HepG2 (cell line): ENCODE measurements around the gene MRPL9. TPM values are rescaled to one million over a fixed set of nuclear protein-coding genes. Genes with fewer than 3 reads are reported as not detected.

Experiments used
- ATF7 ChIP-seq, 2 experiments: fragments of 450-650 bp in 1 of 2; sonication (generic) in 1 of 2; formaldehyde crosslinking in 1 of 2; IDR thresholded peaks; 2 replicates each; pipeline versions ENCODE4 v1.4.0 to v1.6.1; 2016 to 2020; ENCODE audit warnings: antibody characterized with exemption in 1 of 2, mild to moderate bottlenecking in 1 of 2, missing genetic modification reagents in 1 of 2
- BCL6 ChIP-seq: IDR thresholded peaks from 2 replicates; pipeline ENCODE4 v1.6.1; 2016; ENCODE audit warnings: missing genetic modification reagents, missing compliant biosample characterization
- CBX5 ChIP-seq: sonication (generic); formaldehyde crosslinking; IDR thresholded peaks from 2 replicates; pipeline ENCODE4 v1.4.0; 2020; ENCODE audit warnings: missing genetic modification reagents, borderline replicate concordance
- ETV5 ChIP-seq: IDR thresholded peaks from 2 replicates; pipeline ENCODE4 v1.6.1; 2018; ENCODE audit warnings: missing biosample characterization, missing genetic modification reagents, inconsistent platforms, borderline replicate concordance
- FOSL1 ChIP-seq: sonication (generic); formaldehyde crosslinking; IDR thresholded peaks from 2 replicates; pipeline ENCODE4 v1.9.0; 2021; ENCODE audit warnings: missing genetic modification reagents, borderline replicate concordance
- HNRNPK ChIP-seq: fragments of 200-400 bp; formaldehyde crosslinking; IDR thresholded peaks from 2 replicates; pipeline ENCODE4 v1.6.1; 2018; ENCODE audit warnings: low read length, low read depth, moderate library complexity, mild to moderate bottlenecking; ENCODE audit not compliant: poor library complexity, severe bottlenecking
- MZF1 ChIP-seq: sonication (generic); formaldehyde crosslinking; IDR thresholded peaks from 2 replicates; pipeline ENCODE4 v1.8.1; 2023; ENCODE audit warnings: mild to moderate bottlenecking, missing genetic modification reagents, borderline replicate concordance
- TAF15 ChIP-seq: fragments of 200-400 bp; formaldehyde crosslinking; IDR thresholded peaks from one replicate; pipeline ENCODE4 v1.6.1; 2018; ENCODE audit warnings: mild to moderate bottlenecking, low read depth, low read length; ENCODE audit not compliant: poor library complexity, severe bottlenecking
- ZFX ChIP-seq: sonication (generic); formaldehyde crosslinking; IDR thresholded peaks from 2 replicates; pipeline ENCODE4 v1.4.0; 2020; ENCODE audit warnings: mild to moderate bottlenecking, low read depth, missing genetic modification reagents, moderate library complexity
- ZKSCAN8 ChIP-seq: IDR thresholded peaks from 2 replicates; pipeline ENCODE4 v1.6.1; 2016; ENCODE audit warnings: borderline replicate concordance, missing genetic modification reagents, missing compliant biosample characterization
- ZNF253 ChIP-seq: sonication (generic); formaldehyde crosslinking; IDR thresholded peaks from 2 replicates; pipeline ENCODE4 v1.8.0; 2022; ENCODE audit warnings: mild to moderate bottlenecking, missing genetic modification reagents, borderline replicate concordance
- ZNF607 ChIP-seq: sonication (generic); formaldehyde crosslinking; IDR thresholded peaks from 2 replicates; pipeline ENCODE4 v1.5.1; 2020; ENCODE audit warnings: missing genetic modification reagents, mild to moderate bottlenecking, borderline replicate concordance
- polyA plus RNA-seq, 8 experiments: library from polyadenylated mRNA; depleted of rRNA in 3 of 8; stranded (reverse) in 7 of 8; unstranded in 1 of 8; fragments of >200 nt; fragmentation: Illumina TruSeq in 4 of 8; extraction: Trizol in 4 of 8; gene quantifications; 2 replicates each; pipeline versions ENCODE4 v1.2.1 to v1.2.3, GENCODE V29; 2011 to 2016; ENCODE audit warnings: low read depth in 4 of 8, missing spikeins in 1 of 8, mixed read lengths in 1 of 8; ENCODE audit not compliant: insufficient read depth in 1 of 8
- total RNA-seq, 5 experiments: library from RNA; depleted of rRNA; stranded (reverse); fragments of >200 nt; fragmentation: Illumina TruSeq; extraction: Trizol; gene quantifications; 2 replicates each; pipeline ENCODE4 v1.2.3, GENCODE V29; 2016; ENCODE audit warnings: low read depth in 1 of 5
- TF ChIP-seq, protein P1 (sequence below): sonication (generic); formaldehyde crosslinking; IDR thresholded peaks from 2 replicates; pipeline ENCODE4 v1.8.0; 2022; ENCODE audit warnings: mild to moderate bottlenecking, missing genetic modification reagents
- TF ChIP-seq, protein P2 (sequence below): sonication (generic); formaldehyde crosslinking; IDR thresholded peaks from 2 replicates; pipeline ENCODE4 v1.5.0; 2020; ENCODE audit warnings: mild to moderate bottlenecking, missing genetic modification reagents
- TF ChIP-seq, protein P3 (sequence below), 2 experiments: sonication (generic) in 1 of 2; formaldehyde crosslinking in 1 of 2; IDR thresholded peaks; 2 replicates each; pipeline versions ENCODE4 v1.4.0 to v1.6.1; 2018 to 2020; ENCODE audit warnings: missing genetic modification reagents in 2 of 2, borderline replicate concordance in 1 of 2, low read depth in 1 of 2, mild to moderate bottlenecking in 1 of 2, missing biosample characterization in 1 of 2

Gene MRPL9
- total and polyA plus RNA-seq, 2 of the 13 experiments (the other 11 are each of a cell fraction or from before 2014, with no cell fraction given), result 72.1 to 107 TPM

DNA sequence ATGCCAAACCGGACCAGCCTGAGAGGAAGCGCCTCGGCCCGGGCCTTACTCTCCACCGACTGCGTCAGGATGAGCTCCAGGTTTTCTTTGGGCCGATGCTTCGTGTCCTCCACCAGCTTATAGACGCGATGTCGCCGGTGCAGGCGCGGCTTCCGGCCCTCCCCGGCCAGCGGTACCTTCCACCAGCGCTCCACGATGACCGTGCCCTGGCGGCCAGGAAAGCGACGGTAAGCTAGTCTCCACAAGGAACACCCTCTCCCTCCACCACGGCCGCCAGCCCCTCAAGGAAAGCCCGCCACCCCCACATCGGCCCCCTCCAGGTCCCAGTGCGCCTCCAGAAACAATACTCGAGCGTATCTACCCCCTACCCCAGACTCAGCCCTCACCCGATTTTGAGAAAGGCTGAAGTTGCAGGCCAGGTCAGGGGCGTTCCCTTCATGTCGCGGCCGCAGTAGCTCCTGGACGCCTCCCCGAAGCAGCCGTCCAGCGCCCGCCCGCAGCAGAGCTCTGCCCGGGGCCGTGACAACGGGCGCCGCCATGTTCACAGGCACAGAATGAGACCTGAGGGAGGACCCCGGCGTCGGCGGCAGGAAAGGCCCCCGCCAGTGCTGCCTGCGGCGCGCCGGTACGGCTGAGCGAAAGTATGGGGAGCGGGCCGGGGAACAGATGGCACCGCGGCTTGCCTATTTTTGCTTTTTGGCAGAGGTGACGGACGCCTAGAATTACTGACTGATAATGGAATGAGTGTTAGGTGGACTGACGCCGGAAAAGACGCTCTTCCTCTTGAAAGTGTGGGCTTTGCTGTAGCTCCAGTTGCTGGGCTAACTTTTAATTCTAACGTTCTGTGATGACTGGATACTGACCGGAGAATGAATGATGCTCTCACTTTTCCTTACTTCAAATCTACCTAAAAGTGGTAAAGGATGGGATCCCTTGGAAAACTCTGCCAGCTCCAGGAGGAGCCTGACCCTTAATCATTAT, at the start of gene MRPL9 (continued):
- no peak for TF ChIP-seq ZNF253 (CRISPR knock-in tag)
- TF ChIP-seq MZF1, result 0 out of 2 replicates have a peak, but pooled peaks have one; percentile 70
- TF ChIP-seq TAF15, result no peak
- peak; percentile 91 for TF ChIP-seq ZFX (CRISPR knock-in tag)
- 0 out of 2 replicates have a peak, but pooled peaks have one; percentile 18 for TF ChIP-seq ETV5 (CRISPR knock-in tag)
- TF ChIP-seq ATF7 (IDR thresholded peaks at IDR 0.05), result no peak
- no peak for TF ChIP-seq ATF7 (CRISPR knock-in tag; IDR thresholded peaks at IDR 0.05)
- peak; percentile 84; the same call in 1 of the 2 replicates for TF ChIP-seq CBX5
- TF ChIP-seq, protein P1, sequence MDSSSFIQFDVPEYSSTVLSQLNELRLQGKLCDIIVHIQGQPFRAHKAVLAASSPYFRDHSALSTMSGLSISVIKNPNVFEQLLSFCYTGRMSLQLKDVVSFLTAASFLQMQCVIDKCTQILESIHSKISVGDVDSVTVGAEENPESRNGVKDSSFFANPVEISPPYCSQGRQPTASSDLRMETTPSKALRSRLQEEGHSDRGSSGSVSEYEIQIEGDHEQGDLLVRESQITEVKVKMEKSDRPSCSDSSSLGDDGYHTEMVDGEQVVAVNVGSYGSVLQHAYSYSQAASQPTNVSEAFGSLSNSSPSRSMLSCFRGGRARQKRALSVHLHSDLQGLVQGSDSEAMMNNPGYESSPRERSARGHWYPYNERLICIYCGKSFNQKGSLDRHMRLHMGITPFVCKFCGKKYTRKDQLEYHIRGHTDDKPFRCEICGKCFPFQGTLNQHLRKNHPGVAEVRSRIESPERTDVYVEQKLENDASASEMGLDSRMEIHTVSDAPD (CRISPR knock-in tag), result peak; percentile 89; the same call in 1 of the 2 replicates
- TF ChIP-seq, protein P2, sequence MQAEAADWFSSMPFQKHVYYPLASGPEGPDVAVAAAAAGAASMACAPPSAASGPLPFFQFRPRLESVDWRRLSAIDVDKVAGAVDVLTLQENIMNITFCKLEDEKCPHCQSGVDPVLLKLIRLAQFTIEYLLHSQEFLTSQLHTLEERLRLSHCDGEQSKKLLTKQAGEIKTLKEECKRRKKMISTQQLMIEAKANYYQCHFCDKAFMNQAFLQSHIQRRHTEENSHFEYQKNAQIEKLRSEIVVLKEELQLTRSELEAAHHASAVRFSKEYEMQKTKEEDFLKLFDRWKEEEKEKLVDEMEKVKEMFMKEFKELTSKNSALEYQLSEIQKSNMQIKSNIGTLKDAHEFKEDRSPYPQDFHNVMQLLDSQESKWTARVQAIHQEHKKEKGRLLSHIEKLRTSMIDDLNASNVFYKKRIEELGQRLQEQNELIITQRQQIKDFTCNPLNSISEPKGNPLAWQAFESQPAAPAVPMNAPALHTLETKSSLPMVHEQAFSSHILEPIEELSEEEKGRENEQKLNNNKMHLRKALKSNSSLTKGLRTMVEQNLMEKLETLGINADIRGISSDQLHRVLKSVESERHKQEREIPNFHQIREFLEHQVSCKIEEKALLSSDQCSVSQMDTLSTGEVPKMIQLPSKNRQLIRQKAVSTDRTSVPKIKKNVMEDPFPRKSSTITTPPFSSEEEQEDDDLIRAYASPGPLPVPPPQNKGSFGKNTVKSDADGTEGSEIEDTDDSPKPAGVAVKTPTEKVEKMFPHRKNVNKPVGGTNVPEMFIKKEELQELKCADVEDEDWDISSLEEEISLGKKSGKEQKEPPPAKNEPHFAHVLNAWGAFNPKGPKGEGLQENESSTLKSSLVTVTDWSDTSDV (CRISPR knock-in tag), result no peak
- TF ChIP-seq BCL6 (CRISPR knock-in tag), result peak; percentile 23; the same call in 1 of the 2 replicates
- peak; percentile 51; the same call in 1 of the 2 replicates for TF ChIP-seq ZNF607
- TF ChIP-seq, protein P3, sequence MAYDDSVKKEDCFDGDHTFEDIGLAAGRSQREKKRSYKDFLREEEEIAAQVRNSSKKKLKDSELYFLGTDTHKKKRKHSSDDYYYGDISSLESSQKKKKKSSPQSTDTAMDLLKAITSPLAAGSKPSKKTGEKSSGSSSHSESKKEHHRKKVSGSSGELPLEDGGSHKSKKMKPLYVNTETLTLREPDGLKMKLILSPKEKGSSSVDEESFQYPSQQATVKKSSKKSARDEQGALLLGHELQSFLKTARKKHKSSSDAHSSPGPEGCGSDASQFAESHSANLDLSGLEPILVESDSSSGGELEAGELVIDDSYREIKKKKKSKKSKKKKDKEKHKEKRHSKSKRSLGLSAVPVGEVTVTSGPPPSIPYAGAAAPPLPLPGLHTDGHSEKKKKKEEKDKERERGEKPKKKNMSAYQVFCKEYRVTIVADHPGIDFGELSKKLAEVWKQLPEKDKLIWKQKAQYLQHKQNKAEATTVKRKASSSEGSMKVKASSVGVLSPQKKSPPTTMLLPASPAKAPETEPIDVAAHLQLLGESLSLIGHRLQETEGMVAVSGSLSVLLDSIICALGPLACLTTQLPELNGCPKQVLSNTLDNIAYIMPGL (CRISPR knock-in tag; IDR thresholded peaks at IDR 0.05; ENCODE audit: borderline replicate concordance in 1 of 2, low read depth in 1 of 2), result peak in 1 of 2 experiments; percentile 81; a peak in 3 of 4 replicates
- TF ChIP-seq FOSL1, result peak; percentile 28; the same call in 1 of the 2 replicates
- TF ChIP-seq ZKSCAN8 (CRISPR knock-in tag), result no peak
- no peak for TF ChIP-seq HNRNPK
